HepG2 (cell line): Measurements from ENCODE around the gene PACS2. TPM values are rescaled to one million over a fixed set of nuclear protein-coding genes. Genes with fewer than 3 reads are reported as not detected.

Experiments used
- DMAP1 ChIP-seq: IDR thresholded peaks from 2 replicates; pipeline ENCODE4 v1.6.1; 2016
- HES4 ChIP-seq: sonication (generic); formaldehyde crosslinking; IDR thresholded peaks from 2 replicates; pipeline ENCODE4 v1.9.0; 2021; ENCODE audit warnings: mild to moderate bottlenecking, missing genetic modification reagents, borderline replicate concordance
- JUNB ChIP-seq: sonication (generic); formaldehyde crosslinking; IDR thresholded peaks from 2 replicates; pipeline ENCODE4 v1.8.0; 2022; ENCODE audit warnings: missing genetic modification reagents, mild to moderate bottlenecking, borderline replicate concordance
- MBNL3 ChIP-seq: fragments of 250-450 bp; sonication (Bioruptor Pico); conservative IDR thresholded peaks from 2 replicates; pipeline ENCODE4 v1.8.0; 2022; ENCODE audit warnings: mild to moderate bottlenecking, inconsistent platforms
- NCOA5 ChIP-seq: sonication (generic); formaldehyde crosslinking; IDR thresholded peaks from 2 replicates; pipeline ENCODE4 v1.4.0; 2020; ENCODE audit warnings: missing genetic modification reagents
- PCBP2 ChIP-seq: fragments of 200-400 bp; formaldehyde crosslinking; optimal IDR thresholded peaks from 2 replicates; pipeline ENCODE3; 2018; ENCODE audit warnings: low read length, low read depth; ENCODE audit not compliant: poor library complexity, severe bottlenecking
- PHF8 ChIP-seq: sonication (generic); formaldehyde crosslinking; IDR thresholded peaks from 2 replicates; pipeline ENCODE4 v1.5.0; 2020; ENCODE audit warnings: missing genetic modification reagents
- PITX1 ChIP-seq: sonication (generic); formaldehyde crosslinking; IDR thresholded peaks from 2 replicates; pipeline ENCODE4 v1.5.1; 2020; ENCODE audit warnings: mild to moderate bottlenecking, missing genetic modification reagents
- PRMT3 ChIP-seq: sonication (generic); formaldehyde crosslinking; IDR thresholded peaks from 2 replicates; pipeline ENCODE4 v1.8.1; 2022; ENCODE audit warnings: low read depth, mild to moderate bottlenecking, moderate library complexity, missing genetic modification reagents, borderline replicate concordance
- SNAPC4 ChIP-seq: sonication (generic); formaldehyde crosslinking; IDR thresholded peaks from 2 replicates; pipeline ENCODE4 v1.4.0; 2020; ENCODE audit warnings: mild to moderate bottlenecking, missing genetic modification reagents
- STAT5B ChIP-seq: sonication (generic); formaldehyde crosslinking; IDR thresholded peaks from 2 replicates; pipeline ENCODE4 v1.4.0; 2020; ENCODE audit warnings: missing genetic modification reagents
- THAP9 ChIP-seq: sonication (generic); formaldehyde crosslinking; IDR thresholded peaks from 2 replicates; pipeline ENCODE4; 2020; ENCODE audit warnings: missing genetic modification reagents, mild to moderate bottlenecking, borderline replicate concordance
- ZBTB1 ChIP-seq: sonication (generic); formaldehyde crosslinking; IDR thresholded peaks from 2 replicates; pipeline ENCODE4 v1.4.0; 2020; ENCODE audit warnings: missing genetic modification reagents, borderline replicate concordance
- ZBTB39 ChIP-seq: sonication (generic); formaldehyde crosslinking; IDR thresholded peaks from 2 replicates; pipeline ENCODE4 v1.5.0; 2020; ENCODE audit warnings: missing genetic modification reagents
- ZNF225 ChIP-seq: sonication (generic); formaldehyde crosslinking; IDR thresholded peaks from 2 replicates; pipeline ENCODE4 v1.4.0; 2020; ENCODE audit warnings: mild to moderate bottlenecking, missing genetic modification reagents
- ZNF879 ChIP-seq: sonication (generic); formaldehyde crosslinking; IDR thresholded peaks from 2 replicates; pipeline ENCODE4 v1.8.1; 2023; ENCODE audit warnings: missing genetic modification reagents
- ZSCAN12 ChIP-seq: sonication (generic); formaldehyde crosslinking; IDR thresholded peaks from 2 replicates; pipeline ENCODE4 v1.9.0; 2021; ENCODE audit warnings: mild to moderate bottlenecking, missing genetic modification reagents
- polyA plus RNA-seq, 8 experiments: library from polyadenylated mRNA; depleted of rRNA in 3 of 8; stranded (reverse) in 7 of 8; unstranded in 1 of 8; fragments of >200 nt; fragmentation: Illumina TruSeq in 4 of 8; extraction: Trizol in 4 of 8; gene quantifications; 2 replicates each; pipeline versions ENCODE4 v1.2.1 to v1.2.3, GENCODE V29; 2011 to 2016; ENCODE audit warnings: low read depth in 4 of 8, missing spikeins in 1 of 8, mixed read lengths in 1 of 8; ENCODE audit not compliant: insufficient read depth in 1 of 8
- total RNA-seq, 5 experiments: library from RNA; depleted of rRNA; stranded (reverse); fragments of >200 nt; fragmentation: Illumina TruSeq; extraction: Trizol; gene quantifications; 2 replicates each; pipeline ENCODE4 v1.2.3, GENCODE V29; 2016; ENCODE audit warnings: low read depth in 1 of 5

The PACS2 gene
- total and polyA plus RNA-seq, 2 of the 13 experiments (the other 11 are each of a cell fraction or from before 2014, with no cell fraction given) = 23.6 to 27.6 TPM

- TF ChIP-seq MBNL3 (CRISPR knock-in tag) (no peak), ZBTB39 (CRISPR knock-in tag) (peak; percentile 66), PCBP2 (no peak), THAP9 (peak; percentile 51; the same call in 1 of the 2 replicates), PHF8 (CRISPR knock-in tag) (peak; percentile 90), ZBTB1 (no peak), SNAPC4 (no peak), NCOA5 (CRISPR knock-in tag) (no peak), JUNB (0 out of 2 replicates have a peak, but pooled peaks have one; percentile 42), HES4 (CRISPR knock-in tag) (peak; percentile 94), ZNF225 (CRISPR knock-in tag) (peak; percentile 64; the same call in 1 of the 2 replicates), ZNF879 (CRISPR knock-in tag) (no peak), ZSCAN12 (CRISPR knock-in tag) (peak; percentile 61; the same call in 1 of the 2 replicates), PITX1 (CRISPR knock-in tag) (no peak; the same call in none of the 2 replicates), PRMT3 (CRISPR knock-in tag) (no peak), STAT5B (CRISPR knock-in tag) (no peak), DMAP1 (peak; percentile 90)
These were observed 84.3 kb downstream of the PACS2 start (continued) for GRCh38 chr14:105398726-105399465.
